MM.1S (cell line): Measurements from ENCODE around the gene SLC39A1.

ENCODE experiments used
- CTCF ChIP-seq: fragments of 300-600 bp; sonication (generic); IDR thresholded peaks from 2 replicates; pipeline ENCODE4 v1.5.1; 2016; ENCODE audit warnings: antibody characterized with exemption, low read length, mixed read lengths
- EZH2 ChIP-seq: fragments of 300-600 bp; sonication (generic); optimal IDR thresholded peaks from 2 replicates; pipeline ENCODE3; 2017; ENCODE audit warnings: low read depth, mild to moderate bottlenecking, antibody characterized with exemption, low read length, mixed read lengths
- EZH2phosphoT487 ChIP-seq: fragments of 300-600 bp; sonication (generic); IDR thresholded peaks from 2 replicates; pipeline ENCODE4 v1.6.1; 2018; ENCODE audit warnings: antibody characterized with exemption, low read length

- TF ChIP-seq CTCF (no peak), EZH2 (no peak), EZH2phosphoT487 (no peak)
These were observed 15.1 kb upstream of the SLC39A1 start for GRCh38 chr1:153978274-153978909.
